GM21423 (cell line): ENCODE results near the gene DCAF10.
"Not testable (repeated sequence)": the region's sequence is repeated elsewhere in the genome, so short reads cannot be mapped to it uniquely, and the experiment has no call there.

ENCODE experiments used
- ATAC-seq: cut with Tn5 transposase; IDR thresholded peaks from one replicate; pipeline ENCODE4 v1.9.1; 2021; ENCODE audit warnings: mild to moderate bottlenecking, moderate library complexity; ENCODE audit not compliant: unreplicated experiment

Gene DCAF10

GRCh38 chr9:37790096-37790495, 10.5 kb upstream of the DCAF10 start:
- no peak for ATAC-seq

- ATAC-seq, result no peak
Measured at GRCh38 chr9:37792122-37792521, 8.5 kb upstream of the DCAF10 start.

- no peak for ATAC-seq
Measured at GRCh38 chr9:37796232-37796631, 4.4 kb upstream of the DCAF10 start.

GRCh38 chr9:37798677-37799076, 1.9 kb upstream of the DCAF10 start:
- no peak for ATAC-seq

- peak; percentile 37 for ATAC-seq
Measured at GRCh38 chr9:37801287-37801850, 772 bp downstream of the DCAF10 start.

- no peak for ATAC-seq
Measured at GRCh38 chr9:37801959-37802711, 1.5 kb downstream of the DCAF10 start.

- no peak for ATAC-seq
Measured at GRCh38 chr9:37806271-37806670, 5.7 kb downstream of the DCAF10 start.

- not testable (repeated sequence) for ATAC-seq
Measured at GRCh38 chr9:37809676-37810075, 9.1 kb downstream of the DCAF10 start.

- ATAC-seq, result no peak
Measured at GRCh38 chr9:37811906-37812476, 11.4 kb downstream of the DCAF10 start.

- ATAC-seq, result no peak
Measured at GRCh38 chr9:37812773-37813379, 12.3 kb downstream of the DCAF10 start.

GRCh38 chr9:37818849-37819248, 18.3 kb downstream of the DCAF10 start:
- ATAC-seq, result no peak

- no peak for ATAC-seq
Measured at GRCh38 chr9:37820142-37820541, 19.5 kb downstream of the DCAF10 start.

- ATAC-seq, result not testable (repeated sequence)
Measured at GRCh38 chr9:37825174-37825573, 24.6 kb downstream of the DCAF10 start.

GRCh38 chr9:37827483-37828165, 27.0 kb downstream of the DCAF10 start:
- no peak for ATAC-seq

- no peak for ATAC-seq
Measured at GRCh38 chr9:37835821-37836220, 35.2 kb downstream of the DCAF10 start.

GRCh38 chr9:37836386-37836785, 35.8 kb downstream of the DCAF10 start:
- no peak for ATAC-seq

- ATAC-seq, result no peak
Measured at GRCh38 chr9:37839496-37840461, 39.2 kb downstream of the DCAF10 start.

GRCh38 chr9:37840560-37841194, 40.1 kb downstream of the DCAF10 start:
- ATAC-seq, result no peak

- no peak for ATAC-seq
Measured at GRCh38 chr9:37852222-37852621, 51.6 kb downstream of the DCAF10 start.

GRCh38 chr9:37856551-37856950, 56.0 kb downstream of the DCAF10 start:
- ATAC-seq, result no peak
